Globus pallidus (tissue), 1 donor: ENCODE data around the gene AEN.

Source experiments
- DNase-seq: peaks from one replicate; pipeline ENCODE4 v3.0.0-alpha.2; 2015; ENCODE audit warnings: low spot score

Gene AEN

GRCh38 chr15:88613074-88613944 lies 7.8 kb upstream of the AEN start:
- DNase-seq, result no peak

- DNase-seq, result no peak
Observed at GRCh38 chr15:88615303-88616107, 5.6 kb upstream of the AEN start.

GRCh38 chr15:88616240-88616639 lies 4.9 kb upstream of the AEN start:
- no peak for DNase-seq

GRCh38 chr15:88617031-88617722 lies 4.0 kb upstream of the AEN start:
- DNase-seq, result no peak

DNA sequence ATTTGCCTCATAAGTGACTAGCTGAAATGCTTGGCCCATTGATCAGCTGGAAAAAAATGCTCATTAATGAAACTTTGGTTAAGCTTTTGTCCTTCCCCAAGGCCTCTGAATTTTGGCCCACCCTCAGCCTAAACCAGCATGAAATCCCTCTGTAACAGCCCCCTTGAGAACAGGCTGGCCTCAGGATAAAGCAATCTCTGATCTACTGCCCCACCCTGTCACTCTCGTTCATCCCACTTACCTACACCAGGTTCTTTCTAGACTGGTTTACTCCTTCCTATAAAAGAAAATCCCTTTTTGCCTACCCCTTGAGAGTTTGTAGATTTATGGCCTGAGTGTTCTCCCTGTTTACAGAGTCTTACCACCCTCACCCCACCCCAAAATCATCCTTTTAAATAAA lies 3.4 kb upstream of the AEN start:
- no peak for DNase-seq

DNA sequence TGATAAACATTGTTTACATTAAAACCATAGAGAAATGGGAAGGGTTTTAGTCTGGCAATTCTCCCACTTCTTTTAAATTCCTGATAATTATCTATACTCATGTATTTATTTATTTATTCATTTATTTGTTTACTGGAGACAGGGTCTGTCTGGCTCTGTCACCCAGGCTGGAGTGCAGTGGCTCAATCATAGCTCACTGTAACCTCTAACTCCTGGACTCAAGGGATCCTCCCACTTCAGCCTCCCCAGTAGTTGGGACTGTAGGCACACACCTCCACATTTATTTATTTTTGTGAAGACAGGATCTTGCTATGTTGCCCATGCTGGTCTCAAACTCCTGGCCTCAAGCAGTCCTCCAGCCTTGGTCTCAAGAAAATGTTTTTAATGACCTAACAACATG lies 2.5 kb upstream of the AEN start:
- DNase-seq, result no peak

GRCh38 chr15:88619796-88620195 lies 1.3 kb upstream of the AEN start:
- DNase-seq, result no peak

- DNase-seq, result no peak
Observed at GRCh38 chr15:88621789-88622604, 857 bp downstream of the AEN start.

DNA sequence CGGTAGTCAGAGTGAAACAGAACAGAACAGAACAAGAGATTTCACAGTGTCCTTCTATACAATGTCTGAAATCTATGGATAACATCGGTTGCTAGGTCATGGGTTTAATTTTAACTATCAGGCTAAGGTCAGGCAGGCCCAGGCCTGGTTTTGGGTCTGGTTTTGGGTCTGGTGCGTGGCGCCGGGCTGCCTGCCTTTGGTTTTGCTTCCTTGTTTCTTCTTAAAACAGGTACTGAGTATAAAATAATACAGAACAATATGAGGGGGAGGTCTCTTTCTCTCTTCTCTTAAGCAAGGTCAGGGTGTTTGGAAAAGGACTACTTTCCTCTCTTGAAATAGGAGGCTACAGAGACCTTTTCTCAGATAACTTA lies 1.4 kb downstream of the AEN start:
- no peak for DNase-seq

GRCh38 chr15:88623061-88623460 lies 1.9 kb downstream of the AEN start:
- no peak for DNase-seq

DNA sequence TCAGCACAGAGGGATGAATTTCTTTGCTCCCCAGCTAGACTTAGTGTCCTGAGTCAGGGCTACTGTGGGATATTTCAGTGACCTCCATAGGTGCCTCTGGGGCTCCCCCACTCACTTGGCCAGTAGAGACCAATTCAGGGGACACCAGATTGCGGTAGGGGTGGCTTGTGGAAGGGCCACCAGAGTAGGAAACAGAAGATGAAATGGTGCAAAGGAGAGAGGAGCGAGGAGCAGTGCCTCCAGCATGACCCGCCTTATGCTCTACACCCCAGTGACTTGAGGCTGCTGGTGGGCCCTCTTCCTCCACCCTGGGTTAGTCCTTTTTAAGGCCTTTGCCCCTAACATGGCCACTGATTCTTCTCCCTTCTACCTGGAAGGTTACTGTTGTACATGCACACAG lies 2.5 kb downstream of the AEN start:
- DNase-seq, result no peak

DNA sequence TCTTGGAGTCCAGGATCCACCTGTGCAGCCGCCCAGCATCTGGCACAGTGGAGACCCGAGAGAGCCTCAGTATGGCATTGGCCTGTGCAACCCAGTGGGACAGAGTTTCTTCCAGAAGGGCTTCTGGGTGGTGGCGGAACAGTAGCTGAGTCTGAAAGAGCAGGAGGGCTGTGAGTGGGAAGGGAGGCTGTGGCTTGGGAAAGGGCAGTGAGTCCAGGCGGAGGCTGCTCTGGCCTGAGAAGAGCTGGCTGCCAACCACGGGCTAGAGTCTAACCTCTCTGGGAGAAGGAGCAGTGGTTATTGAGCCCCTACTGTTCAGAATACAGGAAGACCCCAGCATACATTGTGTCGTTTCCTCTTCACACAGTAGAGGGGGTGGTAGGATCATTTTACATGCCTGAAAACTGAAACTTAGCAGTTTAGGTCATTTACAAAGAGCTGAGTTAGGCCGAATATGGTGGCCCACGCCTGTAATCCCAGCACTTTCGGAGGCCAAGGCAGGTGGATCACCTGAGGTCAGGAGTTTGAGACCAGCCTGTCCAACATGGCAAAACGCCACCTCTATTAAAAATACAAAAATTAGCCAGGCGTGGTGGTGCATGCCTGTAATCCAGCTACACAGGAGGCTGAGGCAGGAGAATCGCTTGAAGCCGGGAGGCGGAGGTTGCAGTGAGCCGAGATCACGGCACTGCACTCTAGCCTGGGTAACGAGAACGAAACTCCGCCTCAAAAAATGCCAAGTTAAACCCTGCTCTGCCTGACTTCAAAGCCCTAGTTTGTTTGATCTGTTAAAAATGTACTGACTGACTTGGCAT lies 3.2 kb downstream of the AEN start:
- peak; percentile 62 for DNase-seq

DNA sequence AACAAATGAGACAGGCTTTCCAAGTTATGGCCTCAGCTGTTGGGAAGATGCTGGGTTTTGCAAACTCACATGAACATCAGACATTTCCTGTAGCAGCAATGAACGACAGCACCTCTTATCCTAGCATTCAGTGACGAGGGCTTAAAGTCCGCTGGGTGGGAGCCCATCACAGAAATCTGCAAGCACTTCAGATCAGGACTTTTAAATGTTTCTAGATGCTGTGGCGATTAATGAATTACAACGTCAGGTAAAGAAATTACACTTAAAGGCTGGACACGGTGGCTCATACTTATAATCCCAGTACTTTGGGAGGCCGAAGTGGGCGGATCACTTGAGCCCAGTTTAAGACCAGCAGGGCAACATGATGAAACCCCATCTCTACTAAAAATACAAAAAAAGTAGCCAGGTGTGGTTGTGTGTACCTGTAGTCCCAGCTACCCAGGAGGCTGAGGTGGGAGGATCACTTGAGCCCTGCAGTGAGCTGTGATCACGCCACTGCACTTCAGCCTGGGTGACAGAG lies 3.9 kb downstream of the AEN start:
- no peak for DNase-seq

GRCh38 chr15:88625943-88626741 lies 5.0 kb downstream of the AEN start:
- DNase-seq, result no peak

DNA sequence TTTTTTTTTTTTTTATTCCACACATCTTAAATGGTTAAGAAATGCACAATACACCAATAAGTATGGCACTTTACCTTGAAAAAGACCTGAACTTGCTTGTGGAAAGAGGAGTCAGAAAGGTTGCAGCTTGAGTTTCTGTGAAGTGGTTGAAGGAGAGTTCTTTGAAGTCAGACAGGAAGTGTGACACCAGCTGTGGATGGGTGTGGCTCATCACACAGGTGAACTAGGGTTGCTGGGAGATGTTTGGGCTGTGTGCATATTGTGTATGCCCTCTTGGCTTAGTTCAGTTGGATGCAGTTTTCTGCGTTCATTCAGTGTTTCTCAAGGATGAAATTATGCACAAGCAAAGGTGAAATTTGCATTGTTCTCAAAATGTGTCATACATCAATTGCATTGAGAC lies 6.3 kb downstream of the AEN start:
- DNase-seq, result no peak

DNA sequence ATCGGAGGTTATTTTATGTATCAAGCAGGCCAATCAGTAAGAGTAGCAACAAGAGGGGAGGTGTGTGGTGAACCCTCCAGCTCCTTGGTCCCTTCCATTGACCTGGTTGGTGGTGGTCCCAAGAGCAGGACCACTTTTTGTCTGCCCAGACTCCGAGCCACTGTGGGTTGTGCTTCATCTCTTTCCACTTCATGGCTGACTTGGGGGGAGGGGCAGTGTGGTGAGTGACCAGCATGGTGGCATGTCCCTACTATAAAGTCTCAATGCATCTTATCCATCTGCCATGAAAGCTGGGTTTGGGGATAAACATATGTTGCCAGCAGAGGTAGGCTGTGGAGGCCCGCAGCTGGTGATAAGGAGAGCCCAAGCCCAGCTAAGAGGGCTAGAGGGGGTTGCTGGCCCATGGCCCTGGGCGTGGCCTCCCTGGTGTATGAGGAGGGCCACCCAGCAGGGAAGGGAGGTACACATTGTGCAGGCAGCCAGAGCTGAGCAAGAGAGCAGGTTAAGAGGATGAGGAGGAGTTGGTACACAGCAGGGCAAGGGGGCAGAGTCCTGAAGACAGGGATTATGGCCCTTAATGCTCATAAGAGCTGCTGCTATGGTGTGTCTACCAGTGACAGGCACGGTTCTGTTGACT lies 7.0 kb downstream of the AEN start:
- no peak for DNase-seq

DNA sequence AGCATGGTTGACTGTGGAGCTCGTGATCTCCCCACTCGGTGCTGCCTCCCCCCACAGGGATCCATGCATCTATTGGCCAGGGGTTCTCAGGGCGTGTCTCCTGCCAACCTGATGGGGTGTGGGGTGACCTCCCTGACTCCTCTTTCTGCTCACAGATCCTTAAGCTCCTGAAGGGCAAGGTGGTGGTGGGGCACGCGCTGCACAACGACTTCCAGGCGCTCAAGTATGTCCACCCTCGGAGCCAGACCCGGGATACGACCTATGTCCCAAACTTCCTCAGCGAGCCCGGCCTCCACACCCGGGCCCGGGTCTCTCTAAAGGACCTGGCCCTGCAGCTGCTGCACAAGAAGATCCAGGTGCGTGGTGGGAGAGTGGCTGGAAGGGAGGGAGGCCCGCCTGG lies 7.9 kb downstream of the AEN start:
- no peak for DNase-seq

DNA sequence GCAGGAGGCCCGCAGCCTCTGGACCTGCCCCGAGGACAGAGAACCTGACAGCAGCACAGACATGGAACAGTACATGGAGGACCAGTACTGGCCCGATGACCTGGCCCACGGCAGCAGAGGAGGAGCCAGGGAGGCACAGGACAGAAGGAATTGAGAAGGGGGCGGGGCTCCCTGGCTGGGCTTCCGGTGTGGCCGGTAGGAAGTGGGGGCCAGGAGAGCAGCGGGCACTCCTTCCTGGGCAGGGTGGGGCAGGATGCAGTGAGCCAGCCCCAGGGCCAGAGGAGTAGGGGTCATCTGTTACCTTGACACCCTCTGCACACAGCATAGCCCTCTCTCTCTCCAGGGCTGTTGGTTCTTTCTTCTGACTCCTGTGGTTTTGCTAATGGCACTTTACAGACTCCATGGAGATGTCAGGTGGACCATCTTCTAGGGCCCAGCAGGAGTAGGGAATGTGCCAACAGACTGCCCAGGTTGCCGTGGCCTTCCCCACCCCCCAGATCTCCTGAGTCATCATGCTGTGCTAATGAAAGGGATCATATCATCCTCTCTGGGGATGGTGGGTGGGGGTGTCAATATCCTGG lies 9.1 kb downstream of the AEN start:
- DNase-seq, result no peak
